Activated naive CD4-positive, alpha-beta T cell treated with anti-CD3 and anti-CD28 coated beads, Interleukin-2, amount 50 U/mL, for 16 hours (primary cell): ENCODE measurements around the gene CTLA4.

Experiments used
- DNase-seq: peaks from one replicate; pipeline ENCODE4 v3.0.0-alpha.2; 2020

CTLA4 gene

DNA sequence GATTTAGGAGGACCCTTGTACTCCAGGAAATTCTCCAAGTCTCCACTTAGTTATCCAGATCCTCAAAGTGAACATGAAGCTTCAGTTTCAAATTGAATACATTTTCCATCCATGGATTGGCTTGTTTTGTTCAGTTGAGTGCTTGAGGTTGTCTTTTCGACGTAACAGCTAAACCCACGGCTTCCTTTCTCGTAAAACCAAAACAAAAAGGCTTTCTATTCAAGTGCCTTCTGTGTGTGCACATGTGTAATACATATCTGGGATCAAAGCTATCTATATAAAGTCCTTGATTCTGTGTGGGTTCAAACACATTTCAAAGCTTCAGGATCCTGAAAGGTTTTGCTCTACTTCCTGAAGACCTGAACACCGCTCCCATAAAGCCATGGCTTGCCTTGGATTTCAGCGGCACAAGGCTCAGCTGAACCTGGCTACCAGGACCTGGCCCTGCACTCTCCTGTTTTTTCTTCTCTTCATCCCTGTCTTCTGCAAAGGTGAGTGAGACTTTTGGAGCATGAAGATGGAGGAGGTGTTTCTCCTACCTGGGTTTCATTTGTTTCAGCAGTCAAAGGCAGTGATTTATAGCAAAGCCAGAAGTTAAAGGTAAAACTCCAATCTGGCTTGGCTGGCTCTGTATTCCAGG lies at the start of gene CTLA4:
CTLA4 (plus strand) TSS at position 211 of the 640 bp plus-strand sequence; CDS start at position 383, 172 bp downstream.
- peak; percentile 19 for DNase-seq

DNA sequence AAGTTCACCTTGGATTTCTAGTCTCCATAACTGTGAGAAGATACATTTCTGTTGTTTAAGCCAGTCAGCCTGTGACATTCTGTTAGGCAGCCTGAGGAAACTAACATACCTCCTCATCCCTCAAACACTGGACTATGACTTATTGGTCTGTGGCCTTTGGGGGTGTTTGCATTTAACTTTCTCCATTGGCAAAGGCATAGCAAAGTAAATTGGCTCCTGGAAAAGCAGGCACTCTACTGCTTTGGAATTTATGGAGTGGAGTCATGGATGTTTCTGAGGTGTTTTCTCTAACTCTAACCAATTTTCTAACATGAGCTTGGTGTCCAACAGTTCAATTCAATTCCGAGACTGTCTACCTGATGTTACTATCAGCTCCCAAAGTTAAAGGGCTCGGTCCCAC lies 48.9 kb upstream of the CTLA4 start:
- no peak for DNase-seq

DNA sequence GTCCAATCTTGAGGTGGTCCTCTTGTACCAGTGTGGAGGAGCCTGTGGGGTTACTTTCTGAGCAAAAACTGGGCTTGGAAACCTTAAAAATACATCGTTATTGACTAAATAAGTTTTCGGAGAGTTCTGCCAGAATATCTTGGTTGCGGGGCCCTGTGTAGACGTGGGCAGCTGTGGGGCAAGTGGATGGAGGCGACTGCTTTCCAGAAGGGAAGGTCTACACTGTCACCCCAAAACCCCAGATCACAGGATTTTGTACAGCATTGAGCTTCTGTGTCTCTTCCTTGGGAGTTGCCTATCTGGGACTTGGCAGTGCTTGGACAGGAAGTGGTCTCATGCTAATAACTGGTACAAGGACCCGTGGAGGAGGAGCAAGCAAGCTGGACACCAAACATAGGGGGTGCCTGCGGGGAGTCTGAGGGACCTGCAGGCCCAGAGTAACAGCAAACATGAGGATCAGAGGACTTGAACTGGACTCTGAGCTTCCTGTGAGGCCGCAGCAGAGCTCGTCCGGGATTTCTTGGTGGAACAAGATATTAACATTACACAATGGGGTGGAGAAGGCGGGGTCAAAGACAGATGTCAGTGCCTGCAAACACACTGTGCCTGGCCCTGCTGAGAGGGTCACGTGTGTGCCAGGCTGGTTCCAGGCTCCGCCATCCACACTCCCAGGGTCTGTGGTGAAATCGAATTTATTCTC lies 48.0 kb upstream of the CTLA4 start:
- DNase-seq = no peak

DNA sequence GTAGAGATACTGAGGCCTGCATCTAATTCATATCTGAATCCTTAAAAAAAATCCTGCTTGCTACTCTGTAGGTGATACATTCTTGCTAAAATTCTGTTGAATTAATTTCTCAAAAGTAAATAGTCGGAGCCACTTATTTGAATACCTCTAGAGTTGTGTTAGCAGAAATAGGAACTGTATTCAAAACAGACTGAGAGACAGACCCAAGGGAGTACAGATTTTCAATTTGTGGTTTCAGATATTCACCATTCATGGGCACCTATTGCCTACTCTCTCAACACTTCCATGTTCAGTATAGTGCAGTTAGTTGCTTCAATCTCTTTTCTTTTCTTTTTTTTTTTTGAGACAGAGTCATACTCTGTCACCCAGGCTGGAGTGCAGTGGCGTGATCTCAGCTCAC lies 46.6 kb upstream of the CTLA4 start:
- no peak for DNase-seq

DNA sequence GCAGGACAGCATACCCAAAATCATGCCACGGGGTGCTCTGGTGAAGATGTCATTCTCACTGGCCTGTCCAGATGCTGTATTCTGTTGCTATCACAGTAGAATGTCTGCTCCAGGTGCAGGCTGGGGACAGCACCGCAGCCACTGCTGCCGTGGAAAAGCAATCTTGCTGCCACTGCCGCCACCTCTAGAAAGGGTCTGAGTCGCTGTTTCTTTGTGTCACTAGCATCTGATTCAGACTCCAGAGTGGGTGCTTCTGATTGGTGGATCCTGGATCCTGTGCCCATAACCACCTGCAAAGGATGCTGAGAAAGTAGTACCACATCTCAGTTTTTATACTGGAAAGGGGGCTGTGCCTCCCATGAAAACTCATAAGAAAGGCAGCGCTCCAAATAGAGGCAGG lies 45.3 kb upstream of the CTLA4 start:
- DNase-seq = no peak

DNA sequence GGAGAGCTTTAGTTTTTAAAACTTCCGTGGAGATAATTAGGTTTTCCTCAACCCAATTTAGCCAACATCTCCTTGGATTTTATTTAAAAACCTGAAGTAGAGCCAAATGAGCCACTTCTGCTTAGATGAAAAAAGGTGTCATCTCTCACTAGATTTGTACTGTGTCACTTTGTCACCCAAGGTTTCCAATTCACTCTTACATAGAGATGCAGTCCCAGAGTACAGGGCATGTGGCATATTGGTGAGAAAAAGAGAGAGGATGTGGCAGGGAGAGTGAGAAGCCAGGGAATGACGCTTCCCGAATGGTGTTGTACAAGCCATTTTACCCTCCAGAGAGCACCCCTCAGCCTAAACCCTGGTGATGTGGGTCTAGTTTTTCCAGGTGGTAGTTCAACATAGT lies 44.4 kb upstream of the CTLA4 start:
- no peak for DNase-seq

DNA sequence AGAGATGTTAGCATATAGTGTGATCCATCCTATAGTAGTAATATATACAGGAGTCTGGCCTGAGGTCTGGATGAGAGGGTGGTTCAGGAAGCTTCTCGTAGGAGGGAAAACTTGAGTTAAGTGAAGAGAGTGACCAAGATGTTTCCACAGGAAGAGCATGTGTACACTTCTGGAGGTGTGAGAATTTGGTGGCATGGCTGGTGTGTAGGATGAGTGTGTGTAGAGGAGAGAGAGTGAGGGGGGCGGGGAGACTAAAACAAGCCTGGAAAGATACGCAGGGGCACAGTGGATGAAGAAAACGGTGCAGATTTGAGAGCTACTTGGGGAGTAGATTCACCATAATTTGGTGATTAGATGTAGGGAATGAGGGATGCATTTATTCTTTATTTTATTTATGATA lies 43.5 kb upstream of the CTLA4 start:
- no peak for DNase-seq

DNA sequence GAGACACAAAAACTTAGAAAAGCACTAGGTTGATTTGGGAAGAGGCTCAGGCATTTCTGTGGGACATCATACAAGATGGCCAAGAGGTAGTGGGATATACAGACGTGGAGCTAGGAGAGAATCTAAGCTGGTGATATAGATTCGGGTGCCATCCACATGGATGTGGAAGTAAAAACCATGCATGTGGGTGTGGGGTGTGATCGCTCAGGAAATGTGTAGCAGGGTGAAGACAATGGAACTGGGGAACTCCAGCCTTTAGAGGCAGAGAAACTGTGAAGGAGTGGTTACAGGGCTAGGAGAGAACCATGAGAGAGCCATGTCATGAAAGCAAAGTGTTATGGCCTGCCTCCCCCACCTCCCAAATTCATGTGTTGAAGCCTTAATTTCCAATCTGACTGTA lies 43.0 kb upstream of the CTLA4 start:
- DNase-seq = no peak

DNA sequence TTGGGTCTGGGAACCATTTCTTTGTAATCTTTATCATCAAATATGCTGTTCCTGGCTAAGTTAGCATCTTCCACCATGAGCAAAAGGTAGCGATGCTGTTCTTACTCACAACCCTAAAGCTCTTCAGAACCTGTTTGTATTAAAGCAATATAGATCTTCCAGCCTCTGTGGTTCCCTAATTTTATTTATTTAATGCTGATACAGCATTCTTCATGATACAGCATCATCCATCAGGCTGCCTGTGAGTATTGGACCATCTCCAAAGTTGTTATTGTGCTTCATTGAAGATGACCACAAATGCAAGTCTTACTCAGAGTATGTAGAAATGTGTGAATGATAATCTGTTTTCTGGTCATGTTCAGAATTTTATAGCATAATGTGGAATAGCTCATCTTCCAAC lies 40.9 kb upstream of the CTLA4 start:
- no peak for DNase-seq

DNA sequence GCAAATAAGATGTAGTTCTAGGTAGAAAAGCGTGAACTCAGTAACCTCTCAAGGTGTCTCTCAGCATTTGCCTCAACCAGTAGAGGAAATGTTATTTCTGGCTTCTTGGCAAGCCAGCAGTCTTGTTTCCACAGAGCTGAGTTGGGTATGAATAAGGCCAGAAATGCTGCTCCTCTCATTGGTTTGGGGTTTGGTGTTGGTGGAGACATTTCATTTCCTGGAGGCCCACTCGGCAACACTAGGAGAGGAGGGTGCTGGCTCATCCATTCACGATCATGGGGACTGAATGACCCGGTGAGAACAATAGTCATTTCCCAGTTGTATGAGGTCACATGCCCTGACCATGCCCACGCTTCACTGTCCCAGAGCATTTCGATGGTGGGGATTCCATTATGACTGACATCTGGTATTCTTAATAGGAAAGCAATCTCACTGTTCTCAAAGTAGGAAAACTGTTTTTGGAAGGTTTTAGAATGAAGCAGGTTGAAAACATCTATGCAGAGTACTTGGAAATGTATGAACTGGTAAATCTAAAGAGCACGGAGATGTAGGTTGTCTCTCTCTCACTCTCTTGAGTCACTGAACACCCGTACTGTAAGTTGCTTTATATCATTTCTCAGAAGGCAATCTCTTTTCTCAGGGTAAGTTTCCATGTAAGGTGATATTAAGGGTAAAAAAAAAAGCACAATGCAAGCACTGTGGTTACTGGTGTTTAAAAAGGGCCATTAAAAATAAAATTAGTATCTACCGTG lies 37.1 kb upstream of the CTLA4 start:
- DNase-seq = peak; percentile 19

DNA sequence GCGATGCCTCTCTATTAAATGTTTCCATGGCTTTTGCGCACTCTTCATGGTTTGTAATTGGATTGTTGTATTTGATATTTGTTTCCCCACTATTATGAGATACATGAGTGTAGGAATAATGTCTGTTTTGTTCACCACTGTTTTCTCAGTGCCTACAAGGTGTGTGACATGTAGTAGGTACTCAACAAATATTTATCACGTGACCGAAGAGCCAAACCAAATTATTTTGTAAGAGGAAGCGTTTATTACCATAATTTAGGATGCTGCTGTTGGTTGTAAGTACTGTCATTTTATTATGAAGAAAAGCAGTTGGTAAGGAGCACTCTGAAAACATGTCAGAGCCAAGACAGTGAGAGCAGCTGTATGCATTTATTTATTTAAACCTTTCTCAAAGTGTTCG lies 32.2 kb upstream of the CTLA4 start:
- DNase-seq = no peak

DNA sequence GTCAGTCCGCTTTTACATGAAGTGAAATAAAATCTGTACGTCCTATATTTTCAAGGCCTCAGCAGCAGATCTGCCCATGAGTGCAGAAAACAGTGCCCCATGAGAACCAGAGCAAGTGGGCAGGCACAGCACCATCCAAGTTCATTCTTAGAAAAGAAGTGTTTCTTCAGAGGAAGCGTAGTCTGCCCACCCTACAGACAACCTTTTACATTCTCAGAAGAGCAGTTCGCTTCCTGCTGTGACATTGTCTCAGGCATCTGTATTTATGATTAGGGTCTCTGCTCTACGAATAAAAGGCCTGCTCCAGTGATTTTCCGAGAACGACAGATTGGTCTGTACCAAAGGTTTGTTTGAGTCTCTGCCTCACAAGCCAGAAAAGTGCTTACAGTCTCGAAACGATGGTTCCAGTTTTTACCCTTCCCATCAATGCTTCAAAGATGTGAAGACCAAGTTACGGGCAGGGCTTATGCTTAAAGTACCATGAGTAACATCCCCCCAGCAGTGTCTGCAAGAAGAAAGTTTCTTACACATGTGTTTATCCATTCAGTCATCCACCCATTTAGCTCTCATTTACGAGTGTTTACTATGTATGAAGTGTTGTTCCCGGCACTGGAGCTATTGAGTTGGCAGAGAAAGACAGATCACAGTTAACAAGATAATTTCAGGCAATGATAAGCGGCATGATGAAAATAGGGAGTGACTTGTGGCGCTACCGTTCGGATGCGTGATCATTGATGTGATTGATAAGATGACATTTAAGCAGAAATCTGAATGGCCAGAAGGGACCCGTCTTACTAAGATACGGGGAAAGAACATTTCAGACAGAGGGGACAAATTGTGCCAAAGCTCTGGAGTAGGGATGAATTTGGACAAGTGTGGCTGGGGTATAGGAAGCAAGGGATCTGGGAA lies 31.4 kb upstream of the CTLA4 start:
- DNase-seq = no peak

DNA sequence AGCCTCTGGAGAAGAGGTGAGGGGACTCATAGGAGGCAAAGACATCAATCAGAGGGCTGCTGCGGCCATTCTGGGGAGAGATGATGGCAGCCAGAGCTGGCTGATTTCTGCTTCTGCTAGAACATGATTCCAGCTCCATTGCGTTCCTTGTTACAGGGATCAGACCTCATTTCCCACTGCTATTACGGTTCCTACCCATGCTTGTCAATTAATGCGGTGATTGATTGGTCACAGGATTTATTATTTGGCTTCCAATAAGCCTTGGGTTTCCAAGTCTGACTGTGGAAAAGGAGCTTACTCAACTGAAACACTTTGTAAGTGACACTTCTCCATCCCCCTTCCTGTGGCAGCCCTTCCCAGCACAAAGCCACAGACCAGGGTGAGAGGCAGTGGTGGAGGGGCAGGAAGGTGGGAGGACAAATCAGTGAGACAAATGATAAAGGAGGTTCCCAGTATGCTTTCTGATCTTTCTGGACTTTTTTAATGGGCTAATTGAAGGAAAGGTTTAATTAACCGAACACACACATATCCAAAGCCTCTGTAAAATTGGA lies 26.8 kb upstream of the CTLA4 start:
- no peak for DNase-seq

DNA sequence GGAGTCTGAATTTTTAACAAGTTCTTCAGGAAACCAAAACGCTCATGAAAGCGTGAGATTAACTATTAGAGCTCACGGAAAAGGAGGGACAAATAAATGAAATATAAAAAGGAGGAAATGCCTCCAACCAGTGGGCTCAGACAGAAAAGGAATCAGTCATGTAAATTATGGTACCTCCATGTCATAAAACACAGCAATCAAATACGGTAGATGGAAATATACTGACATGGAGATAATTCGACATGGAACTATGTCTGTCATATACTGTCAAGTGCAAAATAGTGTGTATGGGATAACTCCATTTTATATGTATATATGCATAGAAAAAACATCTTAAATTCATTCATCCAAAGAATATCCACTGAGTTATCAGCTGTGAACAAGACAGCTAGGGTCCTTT lies 25.9 kb upstream of the CTLA4 start:
- DNase-seq = no peak

DNA sequence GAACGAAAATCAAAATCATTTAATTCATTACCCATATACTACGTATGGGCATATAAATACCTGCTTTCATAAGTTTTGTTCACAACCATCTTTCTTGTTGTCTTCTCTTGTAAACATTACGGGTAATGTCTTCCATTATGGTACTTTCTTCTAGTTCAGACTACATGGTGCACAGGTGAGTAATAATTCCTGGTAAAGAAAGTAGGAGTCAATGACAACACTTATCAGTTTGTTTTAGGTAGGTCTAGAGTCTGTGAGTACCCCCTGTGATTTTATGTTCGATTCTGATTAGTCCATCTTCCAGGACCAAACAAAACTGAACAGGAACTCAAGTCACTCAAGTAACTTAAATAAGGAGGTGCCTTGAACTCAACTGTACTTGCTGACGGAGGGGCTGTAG lies 25.2 kb upstream of the CTLA4 start:
- no peak for DNase-seq

DNA sequence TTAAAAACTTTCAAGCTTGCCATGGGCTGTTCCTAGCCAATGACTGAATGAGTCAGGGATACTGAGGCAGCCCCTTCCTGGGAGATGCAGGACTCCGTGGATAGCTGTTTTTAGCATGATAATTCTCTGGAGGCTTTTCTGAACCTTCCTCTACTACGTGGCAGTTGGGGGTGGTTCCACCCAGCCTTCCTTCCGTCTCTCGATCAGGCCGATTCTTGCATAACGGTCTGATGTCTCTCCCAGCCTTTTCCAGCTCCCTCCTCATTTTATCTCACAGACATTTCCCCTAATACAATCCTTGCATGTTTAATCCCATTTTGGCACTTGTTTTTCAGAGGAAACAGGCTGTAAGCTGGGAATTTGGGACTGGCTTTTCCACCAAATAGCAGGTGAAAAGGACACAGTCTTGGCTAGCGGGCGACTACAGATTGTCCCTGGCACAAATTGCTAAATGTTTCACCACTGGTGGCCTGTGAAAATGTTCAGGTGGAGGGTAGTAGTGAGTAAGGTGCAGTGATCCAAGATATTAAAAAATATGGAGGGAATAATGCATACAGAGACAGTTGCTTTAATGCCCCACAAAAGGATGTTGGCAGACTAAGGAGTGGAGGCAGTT lies 21.0 kb upstream of the CTLA4 start:
- no peak for DNase-seq

DNA sequence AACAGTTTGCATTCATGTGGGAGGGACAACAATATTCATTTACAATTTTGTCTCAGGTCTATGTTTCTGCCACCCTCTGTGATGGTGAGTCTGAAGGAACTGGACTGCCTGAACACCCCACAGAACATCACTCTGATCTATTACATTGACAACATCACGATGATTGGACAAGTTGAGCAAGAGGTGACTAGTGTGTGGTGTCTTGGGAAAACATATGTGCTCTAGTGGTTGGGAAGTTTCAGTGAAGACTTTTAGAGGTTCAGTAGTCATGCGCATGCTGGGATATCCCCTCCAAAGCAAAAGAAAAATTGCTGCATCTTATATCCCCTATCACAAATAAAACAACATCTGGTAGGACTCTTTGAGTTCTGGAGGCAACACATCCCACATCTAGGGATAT lies 18.6 kb upstream of the CTLA4 start:
- DNase-seq = no peak

DNA sequence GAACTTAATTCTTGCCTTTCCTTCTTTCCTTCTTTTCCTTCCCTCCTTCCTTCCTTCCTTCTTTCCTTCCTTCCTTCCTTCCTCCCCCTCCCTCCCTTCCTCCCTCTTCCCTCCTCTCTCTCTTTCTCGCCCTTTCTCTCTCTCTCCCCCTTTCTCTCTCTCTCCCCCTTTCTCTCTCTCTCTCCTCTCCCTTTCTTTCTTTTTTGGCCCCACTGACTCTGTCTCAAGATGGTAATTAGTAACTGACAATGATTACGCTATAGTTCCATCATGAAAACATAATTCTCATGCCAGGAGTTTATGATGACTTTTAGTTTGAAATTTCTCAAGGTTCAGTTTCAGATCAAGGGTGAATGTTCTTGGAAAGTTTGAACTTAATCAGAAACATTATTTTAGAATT lies 14.8 kb upstream of the CTLA4 start:
- no peak for DNase-seq

DNA sequence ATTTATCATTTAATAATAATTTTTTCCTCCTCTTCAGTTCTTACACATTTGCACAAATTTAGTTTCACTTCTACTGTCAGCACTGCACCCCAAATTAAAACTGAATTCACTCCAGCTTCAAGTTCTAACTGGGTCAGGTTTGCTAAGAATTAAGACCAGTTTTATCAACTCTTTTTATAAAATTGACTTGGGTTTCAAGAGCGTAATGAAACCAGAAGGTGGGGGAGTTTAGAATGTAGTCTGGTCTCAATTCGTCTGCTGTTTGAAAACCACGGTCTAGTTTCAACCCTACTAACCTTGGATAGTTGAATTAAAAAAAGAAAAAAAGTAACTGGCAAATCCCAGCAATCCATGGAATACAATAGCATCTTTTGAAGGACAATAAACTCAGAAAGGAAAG lies 14.3 kb upstream of the CTLA4 start:
- DNase-seq = no peak

DNA sequence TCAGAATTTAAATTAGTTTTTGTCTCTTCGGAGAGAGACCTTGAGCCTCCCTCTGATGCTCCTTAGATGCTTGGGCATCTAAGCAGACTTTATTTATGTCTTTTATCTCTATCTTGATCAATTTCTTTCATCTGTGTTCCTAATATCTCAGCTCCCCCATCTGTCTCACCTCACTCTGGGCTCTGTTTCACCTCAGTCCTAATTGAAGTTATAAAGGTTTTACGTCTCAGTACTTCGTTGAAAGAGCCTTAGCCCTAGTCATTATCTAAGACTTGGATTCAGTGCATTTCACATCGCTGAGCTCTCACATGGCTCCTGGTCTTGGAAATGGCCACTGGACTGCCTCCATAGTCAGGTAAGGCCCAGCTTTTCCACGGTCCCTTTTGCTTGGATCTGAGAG lies 13.8 kb upstream of the CTLA4 start:
- DNase-seq = no peak

DNA sequence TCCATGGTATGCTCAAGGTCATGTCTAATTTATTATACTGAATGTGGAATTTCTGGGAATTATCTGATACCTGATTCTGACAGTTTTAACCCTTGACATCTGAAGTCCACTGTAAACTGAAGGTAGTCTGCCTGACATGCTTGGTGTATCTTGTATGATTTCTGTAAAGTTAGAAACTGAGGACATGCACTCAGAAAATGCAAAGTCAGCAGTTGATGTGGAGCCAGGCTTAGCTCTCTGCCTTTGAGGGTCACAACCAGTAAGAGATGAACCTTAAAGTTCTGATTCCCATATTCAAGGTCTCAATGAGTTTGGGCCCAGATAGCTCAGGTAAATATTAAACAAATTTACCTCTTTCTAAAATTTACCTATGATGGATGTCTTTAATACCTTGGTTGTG lies 12.3 kb upstream of the CTLA4 start:
- DNase-seq = no peak

DNA sequence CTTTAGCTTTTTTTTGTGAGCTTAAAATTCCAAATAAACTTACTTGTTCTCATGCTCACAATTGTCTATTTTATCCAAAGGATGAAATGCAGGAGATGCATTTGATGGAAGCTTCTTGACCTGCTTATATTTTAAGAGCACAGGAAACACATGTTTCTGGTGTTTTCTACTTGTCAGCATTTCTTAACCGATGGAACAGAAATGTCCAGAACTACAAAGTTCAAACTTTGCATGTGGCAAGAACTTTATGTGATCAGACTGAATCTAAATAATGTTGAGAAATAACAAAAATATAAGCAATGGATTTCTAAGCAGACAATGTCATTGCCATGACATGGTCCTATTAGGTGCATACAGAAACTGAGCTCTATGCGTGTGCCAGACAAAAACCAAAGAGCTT lies 9.9 kb upstream of the CTLA4 start:
- DNase-seq = no peak
